HEK293T (cell line): ENCODE measurements around the gene WWC1.

ENCODE experiments used
- ARNT ChIP-seq: fragments of 450-650 bp; IDR thresholded peaks from 2 replicates; pipeline ENCODE4 v1.6.1; 2017; ENCODE audit warnings: mild to moderate bottlenecking
- BHLHE40 ChIP-seq: fragments of 450-650 bp; IDR thresholded peaks from 2 replicates; pipeline ENCODE4 v1.6.1; 2016; ENCODE audit warnings: mild to moderate bottlenecking, moderate library complexity, borderline replicate concordance
- FOXK2 ChIP-seq: fragments of 450-650 bp; IDR thresholded peaks from 2 replicates; pipeline ENCODE4 v1.6.1; 2016; ENCODE audit warnings: mild to moderate bottlenecking
- FOXM1 ChIP-seq: fragments of 450-650 bp; IDR thresholded peaks from 2 replicates; pipeline ENCODE4 v1.6.1; 2017; ENCODE audit warnings: mild to moderate bottlenecking, borderline replicate concordance
- HDGF ChIP-seq: fragments of 450-650 bp; IDR thresholded peaks from 2 replicates; pipeline ENCODE4 v1.6.1; 2017; ENCODE audit warnings: antibody characterized with exemption, borderline replicate concordance
- L3MBTL2 ChIP-seq: fragments of 450-650 bp; conservative IDR thresholded peaks from 2 replicates; pipeline ENCODE4 v1.6.1; 2016; ENCODE audit warnings: mild to moderate bottlenecking
- NFRKB ChIP-seq: fragments of 450-650 bp; IDR thresholded peaks from 2 replicates; pipeline ENCODE4 v1.6.1; 2016; ENCODE audit warnings: mild to moderate bottlenecking, moderate library complexity
- SP1 ChIP-seq: fragments of 450-650 bp; IDR thresholded peaks from 2 replicates; pipeline ENCODE4 v1.6.1; 2017
- SUZ12 ChIP-seq: fragments of 450-650 bp; IDR thresholded peaks from 2 replicates; pipeline ENCODE4 v1.6.1; 2016; ENCODE audit warnings: mild to moderate bottlenecking
- TARDBP ChIP-seq: fragments of 450-650 bp; IDR thresholded peaks from 2 replicates; pipeline ENCODE4 v1.6.1; 2016
- ZNF384 ChIP-seq: fragments of 450-650 bp; IDR thresholded peaks from 2 replicates; pipeline ENCODE4 v1.6.1; 2016

DNA sequence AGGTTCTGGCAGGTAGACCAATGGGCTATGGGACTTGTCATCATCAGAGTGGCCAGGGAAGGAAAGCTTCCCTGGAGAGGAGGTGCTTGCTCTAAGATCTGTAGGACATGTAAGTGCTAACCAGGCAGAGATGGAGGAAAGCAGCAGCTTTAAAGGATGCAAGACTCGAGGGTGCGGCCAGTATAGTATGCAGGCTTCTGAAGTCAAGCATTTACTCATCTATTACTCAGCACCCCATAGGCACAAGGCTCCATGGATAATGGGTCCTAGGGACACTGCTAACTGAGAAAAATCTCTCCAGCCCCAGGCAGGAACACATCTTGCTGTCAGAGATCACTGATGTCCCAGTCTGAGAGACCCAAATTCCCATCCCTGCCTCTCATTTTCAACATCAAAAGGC is 49.7 kb downstream of the WWC1 start:
- TF ChIP-seq FOXM1 (no peak), SUZ12 (no peak), HDGF (no peak), SP1 (no peak), ARNT (no peak), TARDBP (no peak), ZNF384 (no peak), BHLHE40 (no peak), NFRKB (no peak), FOXK2 (no peak), L3MBTL2 (no peak)
